ENCODE results near the gene COL19A1.
A peak's percentile ranks its signal among the peaks of the same experiment; 100 is the strongest.
"Not testable (repeated sequence)": the region's sequence is repeated elsewhere in the genome, so short reads cannot be mapped to it uniquely, and the experiment has no call there.

The COL19A1 gene

DNA sequence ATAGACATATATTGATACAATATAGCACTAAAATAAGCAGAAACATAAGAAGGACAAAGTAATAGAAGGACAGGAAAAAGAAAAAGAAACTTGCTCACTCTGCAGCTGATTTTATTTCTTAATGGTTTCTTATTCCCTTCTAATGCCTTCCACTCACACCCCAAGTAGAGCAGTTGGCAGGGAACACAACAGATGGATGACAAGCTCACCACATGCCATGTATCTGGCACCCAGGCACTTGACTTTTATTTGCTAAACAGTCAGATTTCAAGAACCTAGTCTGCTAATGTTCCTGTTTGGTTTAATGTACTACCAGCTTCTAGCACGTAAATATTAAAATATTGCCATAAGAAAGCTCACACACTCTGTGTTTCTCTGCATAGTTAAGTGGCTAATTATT is 87.1 kb downstream of the COL19A1 start:
- Mint-ChIP-seq H3K27ac (no peak overlapping the region), H3K27me3 (no peaks in the 10 kb centered on the region), H3K36me3 (peaks cover 9% of the 10 kb centered on the region), H3K4me3 (no peak overlapping the region), H3K9me3 (no peaks in the 10 kb centered on the region), H3K4me1 (no peaks in the 10 kb centered on the region)
- no peak for ATAC-seq

GRCh38 chr6:69954733-69955132 is 88.4 kb downstream of the COL19A1 start:
- Mint-ChIP-seq H3K4me1 (no peaks in the 10 kb centered on the region), H3K27ac (no peak overlapping the region), H3K9me3 (no peaks in the 10 kb centered on the region), H3K36me3 (peaks cover 9% of the 10 kb centered on the region), H3K27me3 (no peaks in the 10 kb centered on the region), H3K4me3 (no peak overlapping the region)
- no peak for ATAC-seq

DNA sequence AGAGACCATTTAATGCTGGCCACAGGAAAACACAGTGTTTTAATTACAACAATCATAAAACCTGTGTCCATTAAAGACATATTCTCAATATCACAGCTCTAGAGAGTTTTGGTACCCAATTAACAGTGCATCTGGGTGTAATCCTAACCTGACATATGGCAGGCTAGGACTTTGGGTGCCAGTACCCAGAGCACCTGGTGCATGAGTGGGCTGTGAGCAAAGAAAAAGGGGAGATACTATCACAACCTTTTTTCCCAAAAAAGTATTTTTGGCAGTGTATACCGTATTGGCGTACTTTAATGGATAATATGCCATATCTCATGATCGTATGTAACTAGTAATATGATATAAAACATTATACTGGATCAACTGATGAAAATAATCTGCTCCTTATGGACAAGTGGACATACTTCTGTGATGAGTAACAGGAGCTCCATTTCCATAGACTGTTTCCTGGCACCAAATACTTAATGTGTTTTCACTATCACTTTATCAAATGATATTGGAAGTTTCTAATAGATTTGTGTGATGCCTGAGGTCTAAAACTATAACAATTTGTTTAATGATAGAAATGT is 91.7 kb downstream of the COL19A1 start:
- H3K9me3 Mint-ChIP-seq = no peaks in the 10 kb centered on the region
- no peak for ATAC-seq
- peaks cover 15% of the 10 kb centered on the region for H3K36me3 Mint-ChIP-seq
- H3K4me3 Mint-ChIP-seq = no peak overlapping the region
- H3K27me3 Mint-ChIP-seq = no peaks in the 10 kb centered on the region
- H3K4me1 Mint-ChIP-seq = no peaks in the 10 kb centered on the region
- no peak overlapping the region for H3K27ac Mint-ChIP-seq

GRCh38 chr6:69958978-69959377 is 92.6 kb downstream of the COL19A1 start:
- ATAC-seq = no peak

GRCh38 chr6:69965974-69966373 is 99.6 kb downstream of the COL19A1 start:
- ATAC-seq, H3K4me1 Mint-ChIP-seq, H3K4me3 Mint-ChIP-seq, H3K27me3 Mint-ChIP-seq, H3K27ac Mint-ChIP-seq, H3K9me3 Mint-ChIP-seq: not testable (repeated sequence)
- H3K36me3 Mint-ChIP-seq = peaks cover 35% of the 10 kb centered on the region

More at GRCh38 chr6:69958978-69959377, 92.6 kb downstream of the COL19A1 start:
- no peaks in the 10 kb centered on the region for H3K4me1 Mint-ChIP-seq
- no peaks in the 10 kb centered on the region for H3K9me3 Mint-ChIP-seq
- H3K27me3 Mint-ChIP-seq = no peaks in the 10 kb centered on the region
- peaks cover 19% of the 10 kb centered on the region for H3K36me3 Mint-ChIP-seq
- no peak overlapping the region for H3K4me3 Mint-ChIP-seq
- no peak overlapping the region for H3K27ac Mint-ChIP-seq

DNA sequence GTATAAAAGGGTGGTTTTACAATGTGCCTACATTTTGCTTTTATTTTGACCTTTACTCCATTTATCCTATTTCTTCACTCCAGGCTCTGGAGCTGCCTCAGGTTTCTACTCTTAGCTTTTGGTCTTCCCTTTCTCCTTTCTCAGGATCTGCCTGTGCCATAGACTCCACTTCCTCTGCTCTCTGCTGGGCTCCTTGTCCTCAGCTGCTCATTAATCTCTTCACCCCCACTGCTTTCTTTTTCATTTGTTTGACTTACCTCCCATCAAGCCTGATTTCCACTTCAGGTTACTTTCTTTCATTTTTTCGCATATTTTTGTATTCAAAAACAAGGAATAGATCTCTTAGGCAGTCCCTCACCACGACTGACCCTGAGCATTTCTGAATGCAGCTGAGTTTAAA is 106.8 kb downstream of the COL19A1 start:
- Mint-ChIP-seq H3K36me3 (peaks cover 31% of the 10 kb centered on the region), H3K27ac (no peak overlapping the region), H3K27me3 (no peaks in the 10 kb centered on the region), H3K9me3 (no peaks in the 10 kb centered on the region), H3K4me1 (no peaks in the 10 kb centered on the region), H3K4me3 (no peak overlapping the region)
- no peak for ATAC-seq

- H3K9me3 Mint-ChIP-seq = no peaks in the 10 kb centered on the region
- H3K4me1 Mint-ChIP-seq = no peaks in the 10 kb centered on the region
- no peak overlapping the region for H3K27ac Mint-ChIP-seq
- H3K27me3 Mint-ChIP-seq = no peaks in the 10 kb centered on the region
- peaks cover 31% of the 10 kb centered on the region for H3K36me3 Mint-ChIP-seq
- no peak overlapping the region for H3K4me3 Mint-ChIP-seq
- ATAC-seq = no peak
Measured at GRCh38 chr6:69973763-69974162, 107.4 kb downstream of the COL19A1 start.

DNA sequence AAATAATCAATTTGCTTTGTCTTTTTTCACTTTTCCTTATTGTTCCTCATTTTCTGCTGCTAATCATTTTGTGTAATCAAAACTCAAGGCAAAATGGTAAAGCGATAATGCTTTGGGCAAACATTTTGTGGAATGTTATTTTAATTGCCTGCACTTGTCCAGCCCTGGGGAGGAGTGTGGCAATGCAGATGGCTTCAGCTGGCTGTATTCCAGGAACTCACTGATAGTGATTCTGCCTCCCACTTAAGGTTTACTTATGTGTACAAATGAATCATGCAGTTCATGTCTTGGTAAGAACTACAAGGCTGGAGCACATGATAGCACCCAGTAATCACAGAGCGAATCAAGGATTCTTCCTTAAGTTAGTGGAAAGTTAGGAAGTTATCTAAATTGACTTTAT is 107.8 kb downstream of the COL19A1 start:
- Mint-ChIP-seq H3K27ac (no peak overlapping the region), H3K27me3 (no peaks in the 10 kb centered on the region), H3K36me3 (peaks cover 31% of the 10 kb centered on the region), H3K4me3 (no peak overlapping the region), H3K4me1 (no peaks in the 10 kb centered on the region), H3K9me3 (no peaks in the 10 kb centered on the region)
- no peak for ATAC-seq

DNA sequence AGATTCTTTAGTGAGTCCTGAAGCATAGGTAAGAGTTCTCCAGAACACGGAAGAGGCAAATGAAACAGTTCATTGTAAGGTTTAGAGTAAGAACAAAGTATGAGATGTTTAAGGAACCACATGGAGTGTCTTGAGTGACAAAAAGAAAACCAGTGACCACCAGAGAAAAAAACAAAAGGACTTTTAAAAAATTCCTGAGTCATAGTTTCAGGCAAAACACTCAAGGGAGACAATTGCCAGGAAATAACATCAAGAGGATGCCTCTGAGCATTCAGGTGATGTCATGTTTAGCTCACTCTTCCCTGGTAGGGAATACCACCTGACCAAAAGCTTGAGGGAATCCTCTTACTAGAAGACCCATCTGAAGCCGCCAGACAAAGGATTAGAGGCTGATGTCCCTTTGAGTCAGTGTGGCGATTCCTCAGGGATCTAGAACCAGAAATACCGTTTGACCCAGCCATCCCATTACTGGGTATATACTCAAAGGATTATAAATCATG is 110.3 kb downstream of the COL19A1 start:
- no peak overlapping the region for H3K4me3 Mint-ChIP-seq
- H3K27me3 Mint-ChIP-seq = no peaks in the 10 kb centered on the region
- H3K4me1 Mint-ChIP-seq = no peaks in the 10 kb centered on the region
- peaks cover 24% of the 10 kb centered on the region for H3K36me3 Mint-ChIP-seq
- ATAC-seq = no peak
- H3K27ac Mint-ChIP-seq = peak overlapping the region; percentile 11
- no peaks in the 10 kb centered on the region for H3K9me3 Mint-ChIP-seq

DNA sequence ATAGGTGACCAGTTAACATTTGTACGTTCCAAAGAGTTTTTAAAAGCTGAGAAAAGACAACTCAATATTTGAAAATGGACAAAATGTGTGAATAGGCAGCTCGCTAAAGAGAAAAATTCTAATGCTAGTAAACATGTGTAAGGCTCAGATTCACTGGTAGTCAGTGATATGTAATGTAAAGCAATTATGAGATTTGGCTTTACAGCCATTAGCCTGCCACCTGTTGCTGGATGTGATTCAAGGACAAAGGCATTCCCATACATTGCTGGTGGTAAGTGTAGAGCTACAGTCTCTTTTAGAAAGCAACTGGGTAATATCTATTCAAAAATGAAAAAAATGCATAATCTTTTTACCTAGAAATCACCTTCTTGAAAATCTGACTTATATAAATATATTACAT is 114.3 kb downstream of the COL19A1 start:
- Mint-ChIP-seq H3K9me3 (no peaks in the 10 kb centered on the region), H3K4me3 (no peak overlapping the region), H3K36me3 (peaks cover 6% of the 10 kb centered on the region), H3K27ac (no peak overlapping the region), H3K4me1 (peaks cover 15% of the 10 kb centered on the region), H3K27me3 (no peaks in the 10 kb centered on the region)
- no peak for ATAC-seq

DNA sequence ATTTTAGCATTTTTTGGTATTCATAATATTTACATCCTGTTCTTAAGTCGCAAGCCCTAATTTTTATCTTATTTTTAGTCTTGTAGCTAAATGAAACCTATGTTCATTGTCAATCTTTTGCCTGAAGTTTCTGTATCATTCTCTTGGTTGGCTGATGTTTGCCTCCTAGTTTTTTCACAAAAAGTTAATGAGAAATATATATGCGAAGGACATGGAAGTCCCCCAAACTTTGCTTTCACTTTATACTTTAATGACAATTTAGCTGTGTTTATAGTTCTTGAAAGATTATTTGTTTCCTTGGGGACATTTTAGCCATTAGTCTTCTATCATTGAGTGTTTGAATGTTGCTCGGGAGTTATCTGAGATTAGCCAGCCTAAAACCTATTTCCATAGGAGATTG is 118.2 kb downstream of the COL19A1 start:
- no peaks in the 10 kb centered on the region for H3K9me3 Mint-ChIP-seq
- no peak overlapping the region for H3K4me3 Mint-ChIP-seq
- peaks cover 36% of the 10 kb centered on the region for H3K4me1 Mint-ChIP-seq
- no peaks in the 10 kb centered on the region for H3K36me3 Mint-ChIP-seq
- peak overlapping the region; percentile 48 for H3K27ac Mint-ChIP-seq
- no peak for ATAC-seq
- H3K27me3 Mint-ChIP-seq = no peaks in the 10 kb centered on the region

GRCh38 chr6:69985180-69985579 is 118.8 kb downstream of the COL19A1 start:
- Mint-ChIP-seq H3K36me3 (no peaks in the 10 kb centered on the region), H3K9me3 (no peaks in the 10 kb centered on the region), H3K4me1 (peaks cover 36% of the 10 kb centered on the region), H3K27me3 (no peaks in the 10 kb centered on the region), H3K4me3 (no peak overlapping the region), H3K27ac (peak overlapping the region; percentile 48)
- peak; percentile 64 for ATAC-seq

DNA sequence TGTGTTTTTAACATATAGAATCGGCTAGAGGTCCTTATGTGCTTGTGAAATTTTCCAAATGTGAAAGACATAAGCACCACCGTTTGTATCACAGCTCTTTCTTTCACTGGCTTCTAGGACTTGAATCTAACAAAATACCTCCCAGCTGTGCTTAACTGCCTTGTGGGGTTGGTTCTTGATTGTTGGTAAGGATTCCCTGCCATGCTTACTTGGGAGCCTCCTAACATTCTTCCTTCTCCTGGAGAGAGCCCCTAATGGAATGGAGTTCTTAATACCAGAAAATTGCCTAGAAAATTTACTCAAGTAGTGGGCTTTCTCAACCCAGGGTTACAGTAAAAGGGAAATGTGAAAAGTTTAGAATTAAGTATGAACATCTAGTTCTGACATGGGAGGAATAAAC is 121.2 kb downstream of the COL19A1 start:
- no peak for ATAC-seq
- no peak overlapping the region for H3K4me3 Mint-ChIP-seq
- H3K27ac Mint-ChIP-seq = no peak overlapping the region
- no peaks in the 10 kb centered on the region for H3K27me3 Mint-ChIP-seq
- H3K36me3 Mint-ChIP-seq = peaks cover 9% of the 10 kb centered on the region
- peaks cover 2% of the 10 kb centered on the region for H3K9me3 Mint-ChIP-seq
- peaks cover 36% of the 10 kb centered on the region for H3K4me1 Mint-ChIP-seq

DNA sequence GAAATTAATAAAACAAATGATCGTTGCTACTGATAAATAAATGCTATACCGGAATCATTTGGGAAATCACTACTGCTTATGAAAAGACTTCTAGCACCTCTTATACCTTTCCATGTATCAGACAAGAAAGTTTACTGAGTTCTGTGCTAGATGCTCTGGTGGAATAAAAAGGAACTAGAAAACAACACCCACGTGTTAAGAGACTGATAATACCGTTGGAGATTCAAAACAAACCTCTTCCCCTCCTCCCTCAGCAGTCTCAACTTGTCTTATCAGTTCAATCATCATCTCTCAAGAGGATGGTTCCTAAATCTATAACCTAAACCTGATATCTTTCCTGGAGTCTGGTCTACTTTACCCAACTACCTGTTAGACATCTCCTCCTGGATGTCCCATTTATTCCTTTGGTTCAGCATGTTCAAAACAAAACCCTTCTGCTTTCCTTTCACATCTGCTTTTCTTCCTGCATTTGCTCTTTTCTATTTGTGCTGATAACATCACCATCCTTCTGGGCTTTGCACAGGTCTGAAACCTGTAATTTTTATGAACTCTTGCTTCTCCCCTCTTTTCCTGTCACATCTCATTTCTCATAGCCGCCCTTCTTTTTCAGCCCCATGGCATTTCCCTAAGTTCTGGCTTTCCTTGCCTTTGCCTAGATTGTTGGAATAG is 122.2 kb downstream of the COL19A1 start:
- peaks cover 11% of the 10 kb centered on the region for H3K36me3 Mint-ChIP-seq
- H3K27ac Mint-ChIP-seq = peak overlapping the region; percentile 57
- H3K4me1 Mint-ChIP-seq = peaks cover 36% of the 10 kb centered on the region
- peak; percentile 82 for ATAC-seq
- H3K27me3 Mint-ChIP-seq = no peaks in the 10 kb centered on the region
- peak overlapping the region; percentile 36 for H3K4me3 Mint-ChIP-seq
- peaks cover 2% of the 10 kb centered on the region for H3K9me3 Mint-ChIP-seq

DNA sequence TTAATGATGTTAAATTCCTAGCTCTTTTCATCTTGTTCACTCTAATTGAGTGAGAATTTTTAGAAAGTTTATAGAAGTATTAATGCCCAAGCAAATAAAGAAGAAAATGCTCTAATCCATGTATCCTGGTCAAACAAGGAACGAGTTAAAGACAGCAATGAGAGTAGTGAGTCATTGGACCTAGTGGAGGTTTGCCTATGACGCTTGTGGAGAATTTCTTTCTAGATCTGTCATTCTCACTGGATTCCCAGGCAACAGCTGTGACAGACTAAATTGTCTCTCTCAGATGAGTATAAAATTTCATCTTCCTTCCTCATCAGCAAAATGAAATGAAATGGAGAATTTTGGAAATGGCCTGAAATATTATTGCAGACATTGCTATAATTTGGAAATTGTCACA is 127.9 kb downstream of the COL19A1 start:
- peaks cover 38% of the 10 kb centered on the region for H3K36me3 Mint-ChIP-seq
- peaks cover 8% of the 10 kb centered on the region for H3K4me1 Mint-ChIP-seq
- no peaks in the 10 kb centered on the region for H3K27me3 Mint-ChIP-seq
- H3K4me3 Mint-ChIP-seq = no peak overlapping the region
- H3K27ac Mint-ChIP-seq = no peak overlapping the region
- peaks cover 2% of the 10 kb centered on the region for H3K9me3 Mint-ChIP-seq
- no peak for ATAC-seq

- Mint-ChIP-seq H3K36me3 (peaks cover 31% of the 10 kb centered on the region), H3K27ac (no peak overlapping the region), H3K27me3 (no peaks in the 10 kb centered on the region), H3K4me3 (no peak overlapping the region), H3K4me1 (no peaks in the 10 kb centered on the region), H3K9me3 (peaks cover 14% of the 10 kb centered on the region)
- ATAC-seq = no peak
Measured at GRCh38 chr6:70008189-70008588, 141.8 kb downstream of the COL19A1 start.

Data from stimulated activated memory B cell treated with anti-CD40 and anti-IgM and Interleukin-4, amounts not matched to agents 10 μg/mL and 1 μg/mL and 100 μg/mL, for 72 hours (primary cell).